HCT116 (cell line): ENCODE results near the gene DHFR2. TPM values are rescaled to one million over a fixed set of nuclear protein-coding genes. Genes with fewer than 3 reads are reported as not detected.
A peak's percentile ranks its signal among the peaks of the same experiment; 100 is the strongest.

Experiments
- ATAC-seq: fragments of 200-7000 bp; cut with Tn5 transposase; 2 replicates; pipeline ENCODE4 v1.9.1; 2020; ENCODE audit warnings: mild to moderate bottlenecking, moderate library complexity
- Bru-seq: library from RNA; stranded (reverse); fragments of 400-500 nt; gene quantifications from one replicate; lab custom pipeline; 2021; lab: Mats Ljungman, UMichigan
- BruChase-seq, 2 experiments: library from RNA; stranded (reverse); fragments of 400-500 nt; gene quantifications; one replicate each; lab custom pipeline; 2021; lab: Mats Ljungman, UMichigan
- BruUV-seq: library from RNA; stranded (reverse); fragments of 400-500 nt; replicated peaks from 2 replicates; lab custom pipeline; 2021; lab: Mats Ljungman, UMichigan
- CTCF ChIA-PET: fragments of 300-600 bp; sonication (Branson Sonifier 250); formaldehyde crosslinking; loops from one replicate; lab custom pipeline; 2021; ENCODE audit warnings: antibody characterized with exemption; lab: Charles Lee
- POLR2A ChIA-PET: fragments of 300-600, 350-600 bp; sonication (Branson Sonifier 250); formaldehyde crosslinking; loops from one replicate; lab custom pipeline; 2021; ENCODE audit warnings: antibody characterized with exemption; lab: Charles Lee
- RAD21 ChIA-PET, 2 experiments: fragments of 300-600 bp; sonication (Branson Sonifier 250); formaldehyde crosslinking; loops; one replicate each; lab custom pipeline; 2023; ENCODE audit warnings: low total read pairs in 2 of 2; ENCODE audit not compliant: uncharacterized antibody in 2 of 2, unreplicated experiment in 2 of 2, low non-redundant PET in 1 of 2; lab: Charles Lee
- DNase-seq: peaks from one replicate; pipeline ENCODE4 v3.0.0-alpha.2; 2010; ENCODE audit warnings: low read depth, low spot score
- H2AFZ ChIP-seq: fragments of 200-600 bp; shearing (Covaris generic), sonication (generic); 2 replicates; pipeline ENCODE4 v1.6.1; 2017; ENCODE audit warnings: low read depth, mixed run types, mixed read lengths, antibody characterized with exemption, low read length; ENCODE audit not compliant: poor library complexity, severe bottlenecking
- H3K27ac ChIP-seq: 2 replicates; pipeline ENCODE4 v1.5.1; 2012; ENCODE audit warnings: low read depth, low read length
- H3K27me3 ChIP-seq: fragments of 200-600 bp; sonication (generic); 2 replicates; pipeline ENCODE4 v1.6.1; 2016; ENCODE audit warnings: mixed run types, low read length, mixed read lengths; ENCODE audit not compliant: insufficient read depth
- H3K36me3 ChIP-seq, 2 experiments: fragments of 200-500 bp in 1 of 2; fragments of 200-600 bp in 1 of 2; sonication (Bioruptor generic) in 1 of 2; sonication (generic) in 1 of 2; 2 replicates each; pipeline versions ENCODE4 v1.5.1 to v1.6.1; 2014 to 2016; ENCODE audit warnings: low read length in 2 of 2, inconsistent platforms in 1 of 2, mixed read lengths in 1 of 2, mixed run types in 1 of 2; ENCODE audit not compliant: insufficient read depth in 2 of 2, control insufficient read depth in 1 of 2
- H3K4me1 ChIP-seq, 2 experiments: fragments of 200-600 bp in 1 of 2; sonication (generic) in 1 of 2; 2 replicates each; pipeline versions ENCODE4 v1.5.1 to v1.6.1; 2012 to 2017; ENCODE audit warnings: low read length in 2 of 2, inconsistent platforms in 1 of 2, mild to moderate bottlenecking in 1 of 2, mixed read lengths in 1 of 2, mixed run types in 1 of 2, moderate library complexity in 1 of 2; ENCODE audit not compliant: insufficient read depth in 2 of 2, control insufficient read depth in 1 of 2
- H3K4me2 ChIP-seq: fragments of 200-600 bp; sonication (generic); 2 replicates; pipeline ENCODE4 v1.6.1; 2017; ENCODE audit warnings: mixed run types, low read length, mixed read lengths
- H3K4me3 ChIP-seq, 2 experiments: fragments of 200-600 bp in 1 of 2; sonication (generic) in 1 of 2; replicated peaks in 1 of 2; 2 replicates each; pipeline ENCODE4 v1.5.1; 2011 to 2016; ENCODE audit warnings: low read length in 2 of 2, control low read depth in 1 of 2, low read depth in 1 of 2, mild to moderate bottlenecking in 1 of 2, mixed read lengths in 1 of 2, mixed run types in 1 of 2
- H3K79me2 ChIP-seq: fragments of 200-600 bp; sonication (generic); 2 replicates; pipeline ENCODE4 v1.6.1; 2017; ENCODE audit warnings: mild to moderate bottlenecking, mixed run types, low read length, moderate library complexity, mixed read lengths; ENCODE audit not compliant: insufficient read depth
- H3K9ac ChIP-seq: fragments of 200-600 bp; sonication (generic); 2 replicates; pipeline ENCODE4 v1.6.1; 2016; ENCODE audit warnings: low read length, mixed read lengths
- H3K9me2 ChIP-seq: fragments of 200-600 bp; sonication (generic), shearing (Covaris generic); 2 replicates; pipeline ENCODE4 v1.6.1; 2017; ENCODE audit warnings: mixed run types, mild to moderate bottlenecking, moderate library complexity; ENCODE audit not compliant: insufficient read depth
- H3K9me3 ChIP-seq, 2 experiments: fragments of 200-500 bp in 1 of 2; fragments of 200-600 bp in 1 of 2; sonication (Bioruptor generic) in 1 of 2; sonication (generic) in 1 of 2; 2 replicates each; pipeline ENCODE4 v1.6.1; 2014 to 2017; ENCODE audit warnings: low read length in 2 of 2, mixed read lengths in 2 of 2, inconsistent platforms in 1 of 2, low read depth in 1 of 2, mild to moderate bottlenecking in 1 of 2, mixed run types in 1 of 2, moderate library complexity in 1 of 2; ENCODE audit not compliant: control insufficient read depth in 1 of 2, insufficient read depth in 1 of 2
- H4K20me1 ChIP-seq: fragments of 200-600 bp; sonication (generic), shearing (Covaris generic); 2 replicates; pipeline ENCODE4 v1.6.1; 2017; ENCODE audit warnings: mixed run types, mild to moderate bottlenecking, moderate library complexity; ENCODE audit not compliant: insufficient read depth
- CBX3 ChIP-seq: IDR thresholded peaks from 2 replicates; pipeline ENCODE4 v1.6.1; 2012; ENCODE audit warnings: low read depth
- CEBPB ChIP-seq: IDR thresholded peaks from 2 replicates; pipeline ENCODE4 v1.6.1; 2012; ENCODE audit warnings: low read depth
- EGR1 ChIP-seq: IDR thresholded peaks from 2 replicates; pipeline ENCODE4 v1.6.1; 2012; ENCODE audit warnings: low read depth
- ELF1 ChIP-seq: IDR thresholded peaks from 2 replicates; pipeline ENCODE4 v1.6.1; 2012; ENCODE audit warnings: low read depth, borderline replicate concordance
- EZH2 ChIP-seq: fragments of 200-600 bp; sonication (generic); IDR thresholded peaks from 2 replicates; pipeline ENCODE4 v1.6.1; 2017; ENCODE audit warnings: antibody characterized with exemption, mixed run types
- EZH2phosphoT487 ChIP-seq: fragments of 200-600 bp; IDR thresholded peaks from 2 replicates; pipeline ENCODE4 v1.6.1; 2018; ENCODE audit warnings: antibody characterized with exemption, borderline replicate concordance
- FOSL1 ChIP-seq: IDR thresholded peaks from 2 replicates; pipeline ENCODE4 v1.6.1; 2012; ENCODE audit warnings: low read depth
- JUND ChIP-seq: IDR thresholded peaks from 2 replicates; pipeline ENCODE4 v1.6.1; 2012
- MAX ChIP-seq: IDR thresholded peaks from 2 replicates; pipeline ENCODE4 v1.6.1; 2012
- POLR2A ChIP-seq: IDR thresholded peaks from 2 replicates; pipeline ENCODE4 v1.7.0; 2011; ENCODE audit warnings: borderline replicate concordance; ENCODE audit not compliant: insufficient read depth, insufficient read length; ENCODE audit errors: extremely low read depth
- RAD21 ChIP-seq: IDR thresholded peaks from 2 replicates; pipeline ENCODE4 v1.6.1; 2012; ENCODE audit warnings: low read depth, mild to moderate bottlenecking
- REST ChIP-seq: IDR thresholded peaks from 2 replicates; pipeline ENCODE4 v1.6.1; 2012; ENCODE audit warnings: low read depth
- SIN3A ChIP-seq: IDR thresholded peaks from 2 replicates; pipeline ENCODE4 v1.6.1; 2012; ENCODE audit warnings: low read depth
- SP1 ChIP-seq: IDR thresholded peaks from 2 replicates; pipeline ENCODE4 v1.6.1; 2012; ENCODE audit warnings: low read depth
- SRF ChIP-seq: IDR thresholded peaks from 2 replicates; pipeline ENCODE4 v1.6.1; 2012; ENCODE audit warnings: low read depth
- TCF7L2 ChIP-seq: IDR thresholded peaks from 2 replicates; pipeline ENCODE4 v1.7.0; 2011; ENCODE audit warnings: borderline replicate concordance, inconsistent platforms; ENCODE audit not compliant: insufficient read depth, insufficient read length; ENCODE audit errors: extremely low read depth
- ZFX ChIP-seq: fragments of 450-650 bp; IDR thresholded peaks from 2 replicates; pipeline ENCODE4 v1.6.1; 2017
- ZNF274 ChIP-seq: fragments of 200-500 bp; sonication (Bioruptor generic); IDR thresholded peaks from 2 replicates; pipeline ENCODE4 v1.6.1; 2014; ENCODE audit warnings: mild to moderate bottlenecking, low read depth, low read length, inconsistent platforms
- intact Hi-C: fragments of 100-400 bp; cut with micrococcal nuclease; formaldehyde crosslinking; loops from 2 replicates; pipeline ENCODE4 v1.10.0; 2022
- long read RNA-seq: library from polyadenylated mRNA; unstranded; transcript quantifications from one replicate; pipeline ENCODE4 v2.0.0, GENCODE V29; 2021; ENCODE audit not compliant: unreplicated experiment
- polyA plus RNA-seq: library from polyadenylated mRNA; unstranded; fragments of >200 nt; gene quantifications from 2 replicates; pipeline ENCODE4 v1.2.1, GENCODE V29; 2012; ENCODE audit warnings: missing spikeins
- total RNA-seq: library from RNA; stranded (reverse); gene quantifications from one replicate; pipeline ENCODE4 v1.2.1, GENCODE V29; 2021; ENCODE audit not compliant: unreplicated experiment
- TF ChIP-seq, protein P1 (sequence below): IDR thresholded peaks from 2 replicates; pipeline ENCODE4 v1.6.1; 2012
- TF ChIP-seq, protein P2 (sequence below): IDR thresholded peaks from 2 replicates; pipeline ENCODE4 v1.6.1; 2011; ENCODE audit warnings: mild to moderate bottlenecking, low read length, moderate library complexity; ENCODE audit not compliant: insufficient replicate concordance; ENCODE audit errors: extremely low read depth

DHFR2 gene
- total RNA-seq = 1.8 TPM
- polyA plus RNA-seq = 0.55 and 1.2 TPM in 2 replicates
- Bru-seq, nascent RNA = percentile 70 among the genes with signal in this experiment
- BruChase-seq, experiment 1, labeled RNA remaining after a 6-hour chase = percentile 61 among the genes with signal in this experiment
- percentile 79 among the genes with signal in this experiment for BruChase-seq, experiment 2, labeled RNA remaining after a 2-hour chase
- long read RNA-seq, partial matches to known transcripts = 0 of 2 reads
- long read RNA-seq, other reads (novel, unspliced or antisense) = 0 of 2 reads

- BruUV-seq = TSS peak; percentile 75
- Histone ChIP-seq H4K20me1 (no peaks in the 10 kb centered on the region), H2AFZ (peak within 1 kb of the TSS; percentile 34), H3K9me3 (no peaks in the 10 kb centered on the region), H3K27ac (peak within 1 kb of the TSS; percentile 93), H3K27me3 (no peaks in the 10 kb centered on the region), H3K4me2 (peak within 1 kb of the TSS; percentile 76), H3K79me2 (peaks cover 14% of the 10 kb centered on the region; the same call in 1 of the 2 replicates), H3K36me3 (no peaks in the 10 kb centered on the region; a peak in 1 of 4 replicates), H3K4me1 (peaks cover 6 to 15% of the 10 kb centered on the region in 2 experiments; a peak in 3 of 4 replicates), H3K4me3 (peak within 1 kb of the TSS; percentile 71 to 78), H3K9me2 (no peaks in the 10 kb centered on the region), H3K9ac (peak within 1 kb of the TSS; percentile 69)
- DNase-seq = peak; percentile 95
- POLR2A ChIA-PET = interaction anchor here (0.6 to 2.2 kb wide), 12 partner anchors 12 to 114 kb away, joined by 3 to 10 read pairs (median 3); partner anchors contain the start of genes ARL13B and STX19
- peak; percentile 95 for ATAC-seq
- RAD21 ChIA-PET = no interaction called here
- CTCF ChIA-PET = no interaction called here
- intact Hi-C loops = loop anchor here (10.0 kb wide), 1 partner anchor 218 kb away; no protein-coding TSS in a partner anchor
- TF ChIP-seq CEBPB = no peak
- no peak for TF ChIP-seq ZNF274
- TF ChIP-seq, protein P1, sequence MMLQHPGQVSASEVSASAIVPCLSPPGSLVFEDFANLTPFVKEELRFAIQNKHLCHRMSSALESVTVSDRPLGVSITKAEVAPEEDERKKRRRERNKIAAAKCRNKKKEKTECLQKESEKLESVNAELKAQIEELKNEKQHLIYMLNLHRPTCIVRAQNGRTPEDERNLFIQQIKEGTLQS = no peak
- peak; percentile 94 for TF ChIP-seq ELF1
- TF ChIP-seq REST = no peak
- TF ChIP-seq POLR2A = peak; percentile 64
- TF ChIP-seq CBX3 = no peak
- no peak; the same call in 1 of the 2 replicates for TF ChIP-seq SP1
- no peak for TF ChIP-seq RAD21
- no peak for TF ChIP-seq FOSL1
- TF ChIP-seq JUND = no peak
- no peak for TF ChIP-seq TCF7L2
- peak; percentile 30; the same call in 1 of the 2 replicates for TF ChIP-seq EGR1
- no peak for TF ChIP-seq EZH2phosphoT487
- peak; percentile 7; the same call in 1 of the 2 replicates for TF ChIP-seq ZFX
- TF ChIP-seq, protein P2, sequence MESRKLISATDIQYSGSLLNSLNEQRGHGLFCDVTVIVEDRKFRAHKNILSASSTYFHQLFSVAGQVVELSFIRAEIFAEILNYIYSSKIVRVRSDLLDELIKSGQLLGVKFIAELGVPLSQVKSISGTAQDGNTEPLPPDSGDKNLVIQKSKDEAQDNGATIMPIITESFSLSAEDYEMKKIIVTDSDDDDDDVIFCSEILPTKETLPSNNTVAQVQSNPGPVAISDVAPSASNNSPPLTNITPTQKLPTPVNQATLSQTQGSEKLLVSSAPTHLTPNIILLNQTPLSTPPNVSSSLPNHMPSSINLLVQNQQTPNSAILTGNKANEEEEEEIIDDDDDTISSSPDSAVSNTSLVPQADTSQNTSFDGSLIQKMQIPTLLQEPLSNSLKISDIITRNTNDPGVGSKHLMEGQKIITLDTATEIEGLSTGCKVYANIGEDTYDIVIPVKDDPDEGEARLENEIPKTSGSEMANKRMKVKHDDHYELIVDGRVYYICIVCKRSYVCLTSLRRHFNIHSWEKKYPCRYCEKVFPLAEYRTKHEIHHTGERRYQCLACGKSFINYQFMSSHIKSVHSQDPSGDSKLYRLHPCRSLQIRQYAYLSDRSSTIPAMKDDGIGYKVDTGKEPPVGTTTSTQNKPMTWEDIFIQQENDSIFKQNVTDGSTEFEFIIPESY = peak; percentile 97
- TF ChIP-seq SRF = no peak
- TF ChIP-seq MAX = no peak
- TF ChIP-seq EZH2 = no peak
- TF ChIP-seq SIN3A = peak; percentile 79; the same call in 1 of the 2 replicates
Observed at GRCh38 chr3:94062513-94063404, at the start of gene DHFR2, which contains the start of gene NSUN3. DHFR2 (minus strand) TSS chr3:94062916; CDS start chr3:94061511, 1,405 bp downstream. NSUN3 (plus strand) TSS chr3:94063061; CDS start chr3:94063127, 66 bp downstream.
